ENCODE data around the gene S100A14. TPM values are rescaled to one million over a fixed set of nuclear protein-coding genes. Genes with fewer than 3 reads are reported as not detected.

Gene S100A14
- total and polyA plus RNA-seq, 2 of the 13 experiments (the other 11 are each of a cell fraction or from before 2014, with no cell fraction given), result 1.4 to 7.7 TPM

GRCh38 chr1:153627715-153628626 is 11.8 kb upstream of the S100A14 start, which contains the start of gene S100A1 (continued):
- TF ChIP-seq ZNF704 (CRISPR knock-in tag; IDR thresholded peaks at IDR 0.05; ENCODE audit: borderline replicate concordance) (no peak), CSRNP1 (CRISPR knock-in tag; IDR thresholded peaks at IDR 0.05) (0 out of 2 replicates have a peak, but pooled peaks have one; percentile 50), ZNF496 (CRISPR knock-in tag; IDR thresholded peaks at IDR 0.05; ENCODE audit: insufficient replicate concordance) (no peak), ZNF747 (CRISPR knock-in tag; IDR thresholded peaks at IDR 0.05; ENCODE audit: borderline replicate concordance) (no peak), IKZF5 (CRISPR knock-in tag; IDR thresholded peaks at IDR 0.05) (no peak), DR1 (CRISPR knock-in tag; IDR thresholded peaks at IDR 0.05) (no peak), ZKSCAN8 (CRISPR knock-in tag; IDR thresholded peaks at IDR 0.05; ENCODE audit: borderline replicate concordance) (no peak), CEBPG (CRISPR knock-in tag; IDR thresholded peaks at IDR 0.05) (no peak), FOSL2 (CRISPR knock-in tag; IDR thresholded peaks at IDR 0.05) (no peak), ELF4 (CRISPR knock-in tag; IDR thresholded peaks at IDR 0.05; ENCODE audit: borderline replicate concordance) (no peak), ZNF720 (CRISPR knock-in tag; IDR thresholded peaks at IDR 0.05) (no peak), PRPF4 (IDR thresholded peaks at IDR 0.05; ENCODE audit: low read depth, low read length, poor library complexity, severe bottlenecking) (no peak), KIAA2018 (CRISPR knock-in tag; IDR thresholded peaks at IDR 0.05; ENCODE audit: borderline replicate concordance) (no peak), PAF1 (CRISPR knock-in tag; IDR thresholded peaks at IDR 0.05) (no peak), SNAPC5 (CRISPR knock-in tag; IDR thresholded peaks at IDR 0.05; ENCODE audit: borderline replicate concordance) (no peak), PAX8 (CRISPR knock-in tag; IDR thresholded peaks at IDR 0.05; ENCODE audit: borderline replicate concordance) (no peak)

Data from HepG2 (cell line).